GM19043 (cell line): ENCODE data around the gene GPATCH2.
"Not testable (repeated sequence)": the region's sequence is repeated elsewhere in the genome, so short reads cannot be mapped to it uniquely, and the experiment has no call there.

Source experiments
- ATAC-seq: cut with Tn5 transposase; IDR thresholded peaks from one replicate; pipeline ENCODE4 v1.9.1; 2021; ENCODE audit warnings: low read depth; ENCODE audit not compliant: unreplicated experiment

Gene GPATCH2

GRCh38 chr1:217388522-217389065, 242.3 kb downstream of the GPATCH2 start:
- no peak for ATAC-seq

GRCh38 chr1:217381773-217382172, 249.1 kb downstream of the GPATCH2 start:
- ATAC-seq: not testable (repeated sequence)

- ATAC-seq: not testable (repeated sequence)
These were observed 251.1 kb downstream of the GPATCH2 start for GRCh38 chr1:217379804-217380203.

- ATAC-seq: no peak
These were observed 251.6 kb downstream of the GPATCH2 start for GRCh38 chr1:217379336-217379735.
